NCI-H510A (cell line): Measurements from ENCODE around the gene HLA-DRB1.
"Not testable (repeated sequence)": the region's sequence is repeated elsewhere in the genome, so short reads cannot be mapped to it uniquely, and the experiment has no call there.

Experiments used
- DNase-seq: peaks from one replicate; lab custom pipeline; 2025; lab: John Stamatoyannopoulos, UW

Gene HLA-DRB1

DNA sequence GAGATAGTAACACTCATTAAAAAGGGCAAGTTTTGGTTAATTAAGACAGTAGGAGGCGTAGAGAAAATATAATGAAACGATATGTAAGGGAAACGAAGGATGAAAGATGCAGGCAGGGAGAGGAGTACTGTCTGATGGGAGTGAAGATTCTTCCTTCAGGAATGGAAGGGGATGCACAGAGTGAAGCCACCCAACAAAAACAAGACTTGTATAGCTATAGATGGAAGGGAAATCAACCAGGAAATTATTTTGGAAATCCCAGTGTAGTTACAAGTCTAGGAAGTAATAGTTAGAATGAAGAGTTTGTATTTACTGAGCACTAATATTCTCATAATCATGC is 19.7 kb upstream of the HLA-DRB1 start:
- DNase-seq = no peak

GRCh38 chr6:32608362-32608761 is 18.7 kb upstream of the HLA-DRB1 start:
- no peak for DNase-seq

- DNase-seq = no peak
Measured at GRCh38 chr6:32607988-32608298, 18.3 kb upstream of the HLA-DRB1 start.

GRCh38 chr6:32607263-32607987 is 17.8 kb upstream of the HLA-DRB1 start:
- DNase-seq = no peak

GRCh38 chr6:32604434-32604877 is 14.8 kb upstream of the HLA-DRB1 start:
- no peak for DNase-seq

DNA sequence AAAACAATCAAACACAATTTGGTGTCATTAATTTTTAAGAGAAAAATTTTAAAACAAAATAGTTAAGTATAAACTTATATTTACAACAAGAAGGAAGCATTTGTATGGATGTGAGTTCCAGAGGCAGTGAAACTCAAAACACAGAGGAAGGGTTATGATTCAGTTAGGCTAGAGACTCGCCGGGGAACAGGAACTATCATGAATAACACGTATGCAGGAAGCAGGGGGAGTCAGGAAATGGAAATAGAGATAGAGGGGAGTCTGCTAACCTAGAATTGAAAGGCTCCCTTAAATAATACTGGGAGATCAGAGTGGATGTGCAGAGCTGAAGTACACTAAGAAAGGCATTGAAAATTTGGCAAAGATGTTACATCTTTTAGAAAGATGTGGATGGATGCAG is 14.2 kb upstream of the HLA-DRB1 start:
- DNase-seq = no peak

GRCh38 chr6:32603222-32603621 is 13.6 kb upstream of the HLA-DRB1 start:
- no peak for DNase-seq

DNA sequence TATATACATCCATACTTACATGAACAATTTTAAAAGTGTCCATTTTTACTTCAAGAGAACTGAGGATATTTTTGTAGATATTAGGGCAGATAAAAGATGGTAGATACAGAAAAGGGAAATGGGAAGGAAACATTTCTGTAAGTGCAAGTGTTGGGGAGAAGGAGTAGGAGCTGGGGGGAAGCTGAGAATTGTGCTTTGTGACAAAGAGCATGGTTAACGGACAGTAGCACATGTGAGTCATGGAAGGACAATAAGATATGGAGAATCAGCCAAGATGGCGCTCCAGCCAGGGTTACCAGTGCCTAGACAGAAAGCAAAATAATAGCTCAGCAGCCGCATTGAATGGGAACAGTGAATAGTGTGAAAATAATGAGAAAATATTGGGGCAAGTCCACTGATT is 12.7 kb upstream of the HLA-DRB1 start:
- no peak for DNase-seq

- DNase-seq = no peak
Measured at GRCh38 chr6:32597024-32597423, 7.4 kb upstream of the HLA-DRB1 start.

GRCh38 chr6:32590713-32591112 is 1.1 kb upstream of the HLA-DRB1 start:
- DNase-seq = not testable (repeated sequence)

DNA sequence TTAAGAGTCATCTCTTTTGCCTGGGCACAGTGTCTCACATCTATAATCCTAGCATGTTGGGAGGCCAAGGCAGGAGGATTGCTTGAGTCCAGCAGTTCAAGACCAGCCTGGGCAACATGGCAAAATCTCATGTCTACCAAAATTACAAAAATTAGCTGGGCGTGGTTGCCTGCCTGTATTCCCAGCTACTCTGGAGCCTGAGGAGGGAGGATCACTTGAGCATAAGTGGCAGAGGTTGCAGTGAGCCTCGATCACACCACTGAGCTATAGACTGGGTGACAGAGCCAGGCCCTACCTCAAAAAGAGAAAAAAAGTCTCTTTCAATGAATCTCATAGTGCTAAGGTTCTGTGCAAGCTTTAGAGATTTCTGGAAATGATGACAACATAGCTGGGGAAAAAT is 1.5 kb downstream of the HLA-DRB1 start:
- DNase-seq = no peak

DNA sequence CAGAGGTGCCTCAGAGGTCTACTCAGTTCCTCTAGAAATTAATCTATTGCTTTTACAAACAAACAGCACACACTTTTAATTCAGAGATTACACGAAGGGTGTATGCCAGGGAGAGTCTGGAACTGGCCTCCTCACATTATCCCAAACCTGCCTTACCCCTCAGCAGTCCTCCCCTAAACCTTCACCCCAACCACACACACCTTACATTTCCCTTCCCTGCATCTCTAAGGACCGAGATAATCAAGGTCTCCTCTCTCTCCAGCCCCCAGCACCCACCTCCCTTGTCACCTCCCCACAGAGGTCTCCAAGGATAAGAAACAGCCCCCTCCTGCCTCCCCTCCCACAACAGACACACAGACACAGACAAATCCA is 6.1 kb downstream of the HLA-DRB1 start:
- DNase-seq = no peak

GRCh38 chr6:32581315-32582095 is 8.1 kb downstream of the HLA-DRB1 start:
- DNase-seq = no peak

GRCh38 chr6:32580593-32580992 is 9.1 kb downstream of the HLA-DRB1 start:
- DNase-seq = no peak

GRCh38 chr6:32578962-32579361 is 10.7 kb downstream of the HLA-DRB1 start:
- no peak for DNase-seq

GRCh38 chr6:32577493-32577892 is 12.2 kb downstream of the HLA-DRB1 start:
- DNase-seq = not testable (repeated sequence)

DNA sequence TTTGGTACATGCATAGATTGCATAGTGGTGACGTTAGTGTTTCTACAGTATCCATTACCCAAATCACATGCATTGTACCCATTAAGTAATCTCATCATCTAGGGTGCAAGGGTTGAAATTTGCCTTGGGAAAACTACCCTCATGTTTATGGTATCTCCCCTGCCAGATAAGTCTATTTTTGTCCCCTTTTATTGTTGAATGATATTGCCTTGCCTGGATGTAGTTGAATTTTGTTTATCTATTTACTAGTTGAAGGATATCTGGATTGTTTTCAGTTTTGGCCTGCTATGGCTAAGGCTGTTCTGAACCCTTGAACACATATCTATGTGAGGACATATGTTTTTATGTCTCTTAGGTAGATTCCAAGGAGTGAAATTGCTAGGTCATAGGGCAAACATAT is 13.4 kb downstream of the HLA-DRB1 start:
- DNase-seq = no peak

DNA sequence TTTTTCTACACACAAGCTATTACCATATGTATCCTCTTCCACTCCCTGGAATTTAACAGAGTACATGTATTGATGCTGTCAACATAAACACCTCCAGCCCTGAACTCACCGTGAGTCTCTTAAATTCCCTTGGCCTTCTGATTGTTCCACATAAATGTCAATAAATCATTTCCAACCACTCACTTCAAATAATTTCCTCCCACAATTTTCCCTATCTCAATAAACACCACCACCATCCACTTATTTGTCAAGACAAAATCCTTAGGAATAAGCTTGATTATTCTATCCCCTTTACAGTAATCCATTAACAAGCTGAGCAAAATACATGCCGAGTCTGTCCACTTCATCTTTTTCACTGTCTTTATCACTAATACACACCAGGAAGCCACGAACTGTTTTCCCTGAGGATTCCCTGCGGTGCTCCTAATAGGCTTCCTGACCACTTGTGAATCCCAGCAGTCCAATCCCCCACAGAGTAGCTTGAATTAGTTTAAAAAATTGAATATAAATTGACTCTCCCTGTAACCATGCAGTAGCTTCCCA is 19.2 kb downstream of the HLA-DRB1 start:
- no peak for DNase-seq

- no peak for DNase-seq
Measured at GRCh38 chr6:32568561-32568960, 21.1 kb downstream of the HLA-DRB1 start.

DNA sequence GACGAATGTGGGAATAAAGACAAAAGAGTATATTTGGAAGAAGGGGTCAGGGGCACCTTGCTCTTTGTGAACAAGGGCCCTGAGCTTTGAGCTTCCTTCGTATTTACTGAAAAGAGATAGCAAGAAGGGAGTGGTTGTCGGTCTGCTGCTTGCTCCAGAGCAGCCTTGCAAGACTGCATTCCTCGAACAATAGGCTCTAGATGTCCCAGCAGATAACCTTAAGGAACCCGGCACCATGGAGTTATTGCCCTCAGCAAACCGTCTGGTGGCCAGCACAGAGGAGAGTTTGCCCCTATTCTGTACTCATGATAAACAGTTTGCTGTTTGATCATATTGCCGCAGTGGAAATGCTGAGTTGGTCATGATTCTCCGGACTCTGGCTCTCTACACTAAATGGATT is 22.7 kb downstream of the HLA-DRB1 start:
- DNase-seq = no peak

DNA sequence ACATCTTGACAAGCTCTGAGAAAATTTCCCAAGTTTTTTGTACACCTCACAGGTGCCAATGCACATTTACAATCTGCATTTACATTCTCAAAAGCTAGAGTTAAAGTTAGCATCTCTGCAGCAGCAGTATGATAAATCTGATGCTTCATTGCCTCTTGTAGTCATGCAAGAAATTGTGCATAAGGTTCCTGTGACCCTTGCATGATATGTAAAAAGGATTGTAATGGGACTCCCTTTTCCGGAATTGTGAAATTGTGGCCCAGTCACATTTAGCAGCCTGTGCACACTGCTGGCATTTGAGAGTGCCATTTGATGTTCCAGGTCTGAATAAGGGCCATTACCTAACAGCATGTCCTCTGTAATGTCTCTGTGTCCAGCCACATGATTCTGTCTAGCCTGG is 24.1 kb downstream of the HLA-DRB1 start:
- no peak for DNase-seq

DNA sequence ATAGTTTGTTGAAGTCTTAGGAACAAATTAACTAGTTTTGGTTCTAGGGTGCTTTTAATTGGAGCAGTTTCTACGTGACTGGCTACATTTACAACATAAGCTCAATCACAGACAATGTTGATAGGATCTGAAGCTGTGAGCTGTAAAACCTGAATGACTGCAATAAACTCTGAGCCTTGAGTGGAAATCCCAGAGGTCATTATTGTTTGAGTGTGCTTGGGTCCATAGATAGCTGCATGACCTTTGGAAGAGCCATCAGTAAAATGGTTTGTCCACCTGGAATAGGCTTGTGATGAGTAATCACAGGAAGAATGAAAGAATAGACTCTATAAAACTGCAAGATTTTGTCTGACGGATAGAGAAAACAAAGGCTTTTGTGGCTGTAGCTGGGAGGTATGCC is 26.7 kb downstream of the HLA-DRB1 start:
- DNase-seq = no peak

DNA sequence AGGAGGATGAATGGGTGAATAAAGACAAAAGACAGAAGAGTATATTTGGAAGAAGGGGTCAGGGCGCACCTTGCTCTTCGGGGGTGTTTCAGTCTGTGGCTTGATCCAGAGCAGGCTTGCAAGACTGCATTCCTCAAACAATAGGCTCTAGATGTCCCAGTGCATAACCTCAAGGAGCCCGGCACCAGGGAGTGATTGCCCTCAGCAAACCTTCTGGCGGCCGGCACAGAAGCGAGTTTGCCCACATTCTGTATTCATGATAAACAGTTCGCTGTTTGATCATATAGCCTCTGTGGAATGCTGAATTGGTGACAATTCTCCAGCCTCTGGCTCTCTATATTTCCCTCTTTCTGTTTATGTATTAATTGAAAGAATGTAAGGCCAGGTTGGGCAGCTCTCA is 29.9 kb downstream of the HLA-DRB1 start:
- no peak for DNase-seq
